Measurements from ENCODE around the gene TLL2.

The TLL2 gene

GRCh38 chr10:96482815-96483588 is 30.7 kb downstream of the TLL2 start:
- in situ Hi-C loops (cut with MboI; ENCODE audit: low pct_unique_long_range_greater_than_20kb, low sequenced_read_pairs) = loop anchor here (25.0 kb wide), 1 partner anchor 96 kb away; no protein-coding TSS in a partner anchor
- no peak for DNase-seq

- DNase-seq = no peak
- in situ Hi-C loops (cut with MboI; ENCODE audit: low pct_unique_long_range_greater_than_20kb, low sequenced_read_pairs) = loop anchor here (25.0 kb wide), 1 partner anchor 91 kb away; no protein-coding TSS in a partner anchor
Measured at GRCh38 chr10:96478355-96478754, 35.4 kb downstream of the TLL2 start.

GRCh38 chr10:96473866-96474265 is 39.9 kb downstream of the TLL2 start:
- DNase-seq = no peak
- in situ Hi-C loops (cut with MboI; ENCODE audit: low pct_unique_long_range_greater_than_20kb, low sequenced_read_pairs) = no loop called here

- in situ Hi-C loops (cut with MboI; ENCODE audit: low pct_unique_long_range_greater_than_20kb, low sequenced_read_pairs) = no loop called here
Measured at GRCh38 chr10:96470116-96470743, 43.5 kb downstream of the TLL2 start.

GRCh38 chr10:96468845-96469244 is 44.9 kb downstream of the TLL2 start:
- no peak for DNase-seq
- in situ Hi-C loops (cut with MboI; ENCODE audit: low pct_unique_long_range_greater_than_20kb, low sequenced_read_pairs) = no loop called here

More at GRCh38 chr10:96470116-96470743, 43.5 kb downstream of the TLL2 start:
- peak; percentile 24 for DNase-seq

- in situ Hi-C loops (cut with MboI; ENCODE audit: low pct_unique_long_range_greater_than_20kb, low sequenced_read_pairs) = no loop called here
- DNase-seq = no peak
Measured at GRCh38 chr10:96465599-96465998, 48.1 kb downstream of the TLL2 start.

- DNase-seq = no peak
- in situ Hi-C loops (cut with MboI; ENCODE audit: low pct_unique_long_range_greater_than_20kb, low sequenced_read_pairs) = no loop called here
Measured at GRCh38 chr10:96463562-96463961, 50.2 kb downstream of the TLL2 start.

GRCh38 chr10:96462606-96463151 is 51.0 kb downstream of the TLL2 start:
- in situ Hi-C loops (cut with MboI; ENCODE audit: low pct_unique_long_range_greater_than_20kb, low sequenced_read_pairs) = no loop called here

GRCh38 chr10:96460316-96460715 is 53.4 kb downstream of the TLL2 start:
- in situ Hi-C loops (cut with MboI; ENCODE audit: low pct_unique_long_range_greater_than_20kb, low sequenced_read_pairs) = no loop called here
- DNase-seq = no peak

More at GRCh38 chr10:96462606-96463151, 51.0 kb downstream of the TLL2 start:
- no peak for DNase-seq

GRCh38 chr10:96457341-96457740 is 56.4 kb downstream of the TLL2 start:
- in situ Hi-C loops (cut with MboI; ENCODE audit: low pct_unique_long_range_greater_than_20kb, low sequenced_read_pairs) = no loop called here
- no peak for DNase-seq

GRCh38 chr10:96456296-96456840 is 57.4 kb downstream of the TLL2 start:
- no peak for DNase-seq
- in situ Hi-C loops (cut with MboI; ENCODE audit: low pct_unique_long_range_greater_than_20kb, low sequenced_read_pairs) = no loop called here

- in situ Hi-C loops (cut with MboI; ENCODE audit: low pct_unique_long_range_greater_than_20kb, low sequenced_read_pairs) = no loop called here
- DNase-seq = no peak
Measured at GRCh38 chr10:96453856-96454583, 59.7 kb downstream of the TLL2 start.

- in situ Hi-C loops (cut with MboI; ENCODE audit: low pct_unique_long_range_greater_than_20kb, low sequenced_read_pairs) = no loop called here
- DNase-seq = no peak
Measured at GRCh38 chr10:96452494-96453153, 61.1 kb downstream of the TLL2 start.

GRCh38 chr10:96450529-96451207 is 63.1 kb downstream of the TLL2 start:
- in situ Hi-C loops (cut with MboI; ENCODE audit: low pct_unique_long_range_greater_than_20kb, low sequenced_read_pairs) = no loop called here
- DNase-seq = no peak

- DNase-seq = no peak
- in situ Hi-C loops (cut with MboI; ENCODE audit: low pct_unique_long_range_greater_than_20kb, low sequenced_read_pairs) = no loop called here
Measured at GRCh38 chr10:96448558-96448957, 65.2 kb downstream of the TLL2 start.

- in situ Hi-C loops (cut with MboI; ENCODE audit: low pct_unique_long_range_greater_than_20kb, low sequenced_read_pairs) = no loop called here
- DNase-seq = no peak
Measured at GRCh38 chr10:96448021-96448457, 65.7 kb downstream of the TLL2 start.

GRCh38 chr10:96446966-96447596 is 66.6 kb downstream of the TLL2 start:
- in situ Hi-C loops (cut with MboI; ENCODE audit: low pct_unique_long_range_greater_than_20kb, low sequenced_read_pairs) = no loop called here
- no peak for DNase-seq

Data from KBM-7 (cell line).